ENCODE data around the gene BMPR1A. TPM values are rescaled to one million over a fixed set of nuclear protein-coding genes. Genes with fewer than 3 reads are reported as not detected.

BMPR1A gene
- total and polyA plus RNA-seq, 2 of the 13 experiments (the other 11 are each of a cell fraction or from before 2014, with no cell fraction given), result 17.8 to 44.2 TPM

DNA sequence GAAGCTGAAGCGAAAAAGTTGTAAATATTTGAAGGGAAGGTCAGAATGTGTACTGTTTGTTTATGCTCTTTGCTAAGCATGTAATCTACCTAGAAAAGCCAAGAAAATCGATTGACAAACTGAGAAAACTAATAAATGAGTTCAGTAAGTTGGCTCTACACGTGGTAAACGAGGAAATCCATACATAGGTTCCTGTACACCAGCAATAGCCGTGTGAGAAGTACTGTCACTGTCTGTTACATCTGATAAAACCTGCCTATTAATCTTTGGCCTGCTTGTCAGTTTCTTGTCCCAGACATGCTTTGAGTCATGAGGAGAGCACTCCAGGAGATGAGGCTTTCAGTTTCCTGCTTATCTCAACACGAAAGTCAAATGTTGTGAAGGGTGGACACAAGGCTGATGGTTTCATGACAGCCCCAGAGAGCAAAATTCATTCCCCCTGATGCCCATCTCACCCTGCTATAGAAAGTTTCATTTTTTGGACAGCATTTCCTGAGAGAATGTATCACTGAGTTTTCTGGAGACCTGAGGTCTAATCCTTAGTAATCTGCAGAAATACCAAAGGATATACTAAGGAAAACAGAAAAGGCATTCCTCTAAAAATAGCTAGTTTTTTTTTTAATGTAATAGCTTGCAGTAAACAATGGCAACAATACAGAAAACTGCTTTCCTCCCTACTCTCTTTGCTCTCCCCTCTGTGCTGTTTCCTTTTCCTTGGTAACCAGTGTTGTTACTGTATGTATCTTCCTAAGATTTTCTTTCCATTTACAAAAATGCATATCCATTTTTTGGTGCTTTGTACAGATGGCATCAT, 18.8 kb downstream of the BMPR1A start (continued):
- peak; percentile 75 for TF ChIP-seq NR2F6 (IDR thresholded peaks at IDR 0.05)
- TF ChIP-seq NR2F6 (CRISPR knock-in tag; IDR thresholded peaks at IDR 0.05), result peak; percentile 62
- TF ChIP-seq NFKB2 (CRISPR knock-in tag; IDR thresholded peaks at IDR 0.05; ENCODE audit: borderline replicate concordance), result no peak
- no peak for TF ChIP-seq PTBP1 (IDR thresholded peaks at IDR 0.05; ENCODE audit: low read depth, low read length, poor library complexity, severe bottlenecking)
- TF ChIP-seq ZNF709 (CRISPR knock-in tag; IDR thresholded peaks at IDR 0.05), result no peak
- TF ChIP-seq TEAD3 (CRISPR knock-in tag; optimal IDR thresholded peaks at IDR 0.05; ENCODE audit: borderline replicate concordance), result peak; percentile 74
- TF ChIP-seq AGO2 (optimal IDR thresholded peaks at IDR 0.05; ENCODE audit: low read depth, low read length), result no peak
- TF ChIP-seq ZNF619 (CRISPR knock-in tag; IDR thresholded peaks at IDR 0.05), result no peak
- no peak for TF ChIP-seq ZNF589 (CRISPR knock-in tag; conservative IDR thresholded peaks at IDR 0.05)
- TF ChIP-seq, protein P1, sequence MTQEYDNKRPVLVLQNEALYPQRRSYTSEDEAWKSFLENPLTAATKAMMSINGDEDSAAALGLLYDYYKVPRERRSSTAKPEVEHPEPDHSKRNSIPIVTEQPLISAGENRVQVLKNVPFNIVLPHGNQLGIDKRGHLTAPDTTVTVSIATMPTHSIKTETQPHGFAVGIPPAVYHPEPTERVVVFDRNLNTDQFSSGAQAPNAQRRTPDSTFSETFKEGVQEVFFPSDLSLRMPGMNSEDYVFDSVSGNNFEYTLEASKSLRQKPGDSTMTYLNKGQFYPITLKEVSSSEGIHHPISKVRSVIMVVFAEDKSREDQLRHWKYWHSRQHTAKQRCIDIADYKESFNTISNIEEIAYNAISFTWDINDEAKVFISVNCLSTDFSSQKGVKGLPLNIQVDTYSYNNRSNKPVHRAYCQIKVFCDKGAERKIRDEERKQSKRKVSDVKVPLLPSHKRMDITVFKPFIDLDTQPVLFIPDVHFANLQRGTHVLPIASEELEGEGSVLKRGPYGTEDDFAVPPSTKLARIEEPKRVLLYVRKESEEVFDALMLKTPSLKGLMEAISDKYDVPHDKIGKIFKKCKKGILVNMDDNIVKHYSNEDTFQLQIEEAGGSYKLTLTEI (CRISPR knock-in tag; conservative IDR thresholded peaks at IDR 0.05), result no peak
- no peak for TF ChIP-seq MED8 (CRISPR knock-in tag; IDR thresholded peaks at IDR 0.05; ENCODE audit: insufficient replicate concordance)
- no peak for TF ChIP-seq NONO (IDR thresholded peaks at IDR 0.05)
- no peak for TF ChIP-seq NONO (CRISPR knock-in tag; conservative IDR thresholded peaks at IDR 0.05)
- TF ChIP-seq TFE3 (CRISPR knock-in tag; IDR thresholded peaks at IDR 0.05), result 0 out of 2 replicates have a peak, but pooled peaks have one; percentile 32
- TF ChIP-seq ZNF513 (CRISPR knock-in tag; conservative IDR thresholded peaks at IDR 0.05), result no peak
- TF ChIP-seq ZMYM3 (CRISPR knock-in tag; IDR thresholded peaks at IDR 0.05), result no peak
- TF ChIP-seq ARID2 (CRISPR knock-in tag; IDR thresholded peaks at IDR 0.05; ENCODE audit: borderline replicate concordance), result no peak
- TF ChIP-seq ZNF3 (CRISPR knock-in tag; IDR thresholded peaks at IDR 0.05), result peak; percentile 41; the same call in 1 of the 2 replicates
- no peak for TF ChIP-seq ZNF367 (CRISPR knock-in tag; IDR thresholded peaks at IDR 0.05; ENCODE audit: borderline replicate concordance)
- no peak for TF ChIP-seq ZNF484 (CRISPR knock-in tag; IDR thresholded peaks at IDR 0.05; ENCODE audit: borderline replicate concordance, low read depth)
- no peak for TF ChIP-seq IRX3 (CRISPR knock-in tag; IDR thresholded peaks at IDR 0.05; ENCODE audit: borderline replicate concordance, low read depth)
- TF ChIP-seq TOPORS (CRISPR knock-in tag; IDR thresholded peaks at IDR 0.05), result no peak
- TF ChIP-seq BATF2 (CRISPR knock-in tag; IDR thresholded peaks at IDR 0.05), result no peak
- no peak for TF ChIP-seq RELA (CRISPR knock-in tag; IDR thresholded peaks at IDR 0.05)
- TF ChIP-seq HDAC6 (IDR thresholded peaks at IDR 0.05; ENCODE audit: low read depth, low read length), result no peak
- no peak for TF ChIP-seq WIZ (CRISPR knock-in tag; IDR thresholded peaks at IDR 0.05)

Measured in HepG2 (cell line).